Measurements from ENCODE around the gene DIPK1B.
"Not testable (repeated sequence)": the region's sequence is repeated elsewhere in the genome, so short reads cannot be mapped to it uniquely, and the experiment has no call there.

Gene DIPK1B

DNA sequence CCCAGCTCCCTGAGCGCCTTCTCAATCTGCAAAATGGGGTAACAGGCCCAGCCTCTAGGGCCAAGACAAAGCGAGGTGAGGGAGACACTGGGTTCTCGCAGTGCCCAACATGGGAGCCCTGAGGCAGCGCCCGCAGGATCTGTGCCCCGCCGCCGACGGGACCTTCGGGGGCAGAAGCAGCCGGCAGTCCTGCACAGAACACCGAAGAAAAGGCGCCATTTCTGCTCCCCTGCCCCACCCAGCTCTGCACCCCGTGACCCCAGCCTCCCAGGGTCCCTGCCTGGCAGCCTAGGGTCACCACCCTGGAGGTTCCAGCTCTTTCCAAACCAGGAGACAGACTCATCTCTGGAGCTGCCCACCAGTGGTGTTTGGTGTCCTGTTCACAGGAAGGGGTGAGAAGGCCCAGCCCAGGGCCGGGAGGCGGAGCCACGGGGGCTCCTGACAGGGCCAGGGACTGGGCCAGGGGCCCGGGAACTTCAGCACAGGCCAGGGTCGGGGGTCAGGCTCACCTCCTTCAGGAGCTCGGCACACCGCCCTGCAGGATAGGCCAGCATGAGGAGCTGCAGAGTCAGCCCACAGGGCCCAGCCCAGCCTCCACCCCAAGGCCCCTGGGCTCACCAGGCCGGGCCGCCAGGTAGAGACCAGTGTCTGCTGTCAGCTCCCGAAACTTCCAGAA, 42.4 kb downstream of the DIPK1B start:
- DNase-seq: no peak

GRCh38 chr9:136755302-136756133, 43.1 kb downstream of the DIPK1B start:
- DNase-seq: not testable (repeated sequence)

DNA sequence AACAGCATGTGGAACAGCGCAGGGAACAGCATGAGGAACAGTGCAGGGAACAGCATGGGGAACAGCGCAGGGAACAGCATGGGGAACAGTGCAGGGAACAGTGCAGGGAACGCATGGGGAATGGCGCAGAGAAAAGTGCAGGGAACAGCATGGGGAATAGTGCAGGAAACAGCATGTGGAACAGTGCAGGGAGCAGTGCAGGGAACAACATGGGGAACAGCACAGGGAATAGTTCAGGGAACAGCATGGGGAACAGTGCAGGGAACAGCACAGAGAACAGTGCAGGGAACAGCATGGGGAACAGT, 43.7 kb downstream of the DIPK1B start:
- DNase-seq: no peak

- no peak for DNase-seq
Measured at GRCh38 chr9:136756836-136757235, 44.5 kb downstream of the DIPK1B start.

DNA sequence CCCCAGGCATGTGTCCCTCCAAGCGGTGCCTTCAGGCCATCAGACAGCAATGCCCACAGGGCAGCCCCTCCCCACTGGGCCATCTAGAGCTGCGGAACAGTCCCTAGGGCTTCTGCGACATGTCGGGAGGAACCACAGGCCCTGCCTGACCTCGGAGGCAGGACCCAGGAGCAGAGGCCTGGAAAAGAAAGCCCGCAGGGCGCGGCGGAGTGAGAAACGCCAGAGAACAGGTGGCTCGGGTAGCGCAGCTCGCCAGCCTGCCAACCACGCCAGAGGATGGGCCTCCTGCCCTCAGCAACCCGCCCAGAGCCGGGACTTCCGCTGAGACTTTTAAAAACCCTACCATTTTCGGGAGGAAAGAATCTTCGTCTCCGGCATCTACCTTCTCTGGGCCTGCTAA, 45.0 kb downstream of the DIPK1B start:
- DNase-seq: no peak

- no peak for DNase-seq
Measured at GRCh38 chr9:136757751-136758140, 45.4 kb downstream of the DIPK1B start.

- DNase-seq: no peak
Measured at GRCh38 chr9:136759001-136759400, 46.6 kb downstream of the DIPK1B start.

DNA sequence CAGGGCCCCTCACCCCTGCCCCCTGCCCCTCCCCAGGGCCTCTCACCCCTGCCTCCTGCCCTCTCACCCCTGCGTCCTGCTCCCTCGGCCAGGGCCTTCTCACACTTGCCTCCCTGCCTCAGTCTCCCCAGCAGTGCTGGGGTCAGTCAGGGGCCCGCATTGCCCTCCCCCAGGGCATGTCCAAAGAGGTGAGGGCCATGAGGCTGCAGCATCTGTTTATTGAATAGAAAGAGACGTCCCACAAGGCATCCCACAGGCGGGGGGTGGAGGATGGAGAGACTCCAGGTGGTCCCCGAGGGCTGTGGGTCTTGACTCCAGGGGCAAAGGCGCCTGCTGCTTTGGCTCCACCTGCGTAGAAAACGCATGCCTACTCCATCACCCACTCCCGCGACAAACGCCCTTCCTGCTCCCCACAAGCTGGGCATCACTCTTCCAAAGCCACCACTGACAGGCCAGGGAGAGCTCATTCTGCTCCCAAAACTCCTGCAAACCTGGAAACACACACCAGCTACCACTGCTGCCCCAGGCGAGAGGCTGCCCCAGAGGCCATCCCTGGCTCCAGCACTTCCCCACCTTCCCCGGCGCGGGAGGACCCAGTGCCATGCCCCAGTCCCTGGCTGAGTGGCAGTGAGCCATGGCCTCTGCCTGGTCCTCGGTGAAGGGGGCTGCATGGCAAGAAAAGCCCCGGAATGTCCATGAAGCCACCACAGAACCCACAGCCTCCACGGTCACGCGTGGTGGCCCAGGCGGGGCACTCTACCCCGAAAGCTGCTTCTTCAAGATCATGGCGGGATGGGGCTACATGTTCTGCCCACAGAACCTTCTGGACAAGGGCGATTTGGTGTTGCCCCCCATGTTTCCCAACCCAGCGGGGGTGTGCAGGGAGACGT, 47.3 kb downstream of the DIPK1B start:
- no peak for DNase-seq

DNA sequence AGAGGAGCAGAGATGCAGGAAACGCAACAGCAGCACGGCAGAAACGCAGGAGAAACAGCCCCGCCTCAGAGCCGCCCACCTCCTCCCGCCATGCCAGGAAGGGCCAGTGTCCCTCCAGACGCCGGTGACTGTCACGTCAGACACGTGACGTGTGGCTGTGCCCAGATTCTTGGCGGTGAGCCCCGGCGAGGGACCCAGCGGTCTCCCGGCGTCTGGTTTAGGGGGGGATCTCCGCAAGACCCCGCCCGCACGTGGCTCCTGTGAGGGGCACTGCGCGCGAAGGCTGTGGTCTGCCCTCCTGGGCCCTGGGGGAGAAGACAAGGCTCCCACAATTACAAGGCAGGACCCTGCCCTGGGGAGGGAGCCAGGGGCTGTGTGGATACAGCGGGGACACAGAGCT, 48.1 kb downstream of the DIPK1B start:
- no peak for DNase-seq

DNA sequence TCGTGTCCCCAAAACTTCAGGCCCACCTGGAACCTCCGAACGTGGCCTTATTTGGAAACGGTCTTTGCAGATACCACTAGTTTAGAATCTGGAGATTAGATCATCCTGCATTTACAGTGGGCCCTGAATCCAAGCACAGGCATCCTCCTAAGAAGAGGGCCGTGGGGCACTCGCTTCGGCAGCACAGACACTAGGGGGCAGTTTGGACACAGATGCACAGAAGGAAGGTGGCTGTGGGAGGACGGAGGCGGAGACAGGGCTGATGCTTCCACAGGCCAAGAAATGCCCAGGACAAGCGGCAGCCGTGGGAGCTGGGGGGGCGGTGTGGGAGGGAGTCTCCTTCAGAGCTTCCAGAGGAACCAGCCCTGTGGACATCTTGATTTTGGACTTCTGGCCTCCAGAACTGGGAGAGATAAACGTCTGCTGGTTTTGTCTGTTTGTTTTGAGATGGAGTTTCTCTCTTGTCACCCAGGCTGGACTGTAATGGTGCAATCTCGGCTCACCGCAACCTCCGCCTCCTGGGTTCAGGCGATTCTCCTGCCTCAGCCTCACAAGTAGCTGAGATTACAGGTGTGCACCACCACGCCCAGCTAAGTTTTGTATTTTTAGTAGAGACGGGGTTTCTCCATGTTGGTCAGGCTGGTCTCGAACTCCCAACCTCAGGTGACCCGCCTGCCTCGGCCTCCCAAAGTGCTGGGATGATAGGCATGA, 48.6 kb downstream of the DIPK1B start:
- DNase-seq: not testable (repeated sequence)

GRCh38 chr9:136761545-136761981, 49.2 kb downstream of the DIPK1B start:
- no peak for DNase-seq

- DNase-seq: no peak
Measured at GRCh38 chr9:136762221-136762691, 49.9 kb downstream of the DIPK1B start.

DNA sequence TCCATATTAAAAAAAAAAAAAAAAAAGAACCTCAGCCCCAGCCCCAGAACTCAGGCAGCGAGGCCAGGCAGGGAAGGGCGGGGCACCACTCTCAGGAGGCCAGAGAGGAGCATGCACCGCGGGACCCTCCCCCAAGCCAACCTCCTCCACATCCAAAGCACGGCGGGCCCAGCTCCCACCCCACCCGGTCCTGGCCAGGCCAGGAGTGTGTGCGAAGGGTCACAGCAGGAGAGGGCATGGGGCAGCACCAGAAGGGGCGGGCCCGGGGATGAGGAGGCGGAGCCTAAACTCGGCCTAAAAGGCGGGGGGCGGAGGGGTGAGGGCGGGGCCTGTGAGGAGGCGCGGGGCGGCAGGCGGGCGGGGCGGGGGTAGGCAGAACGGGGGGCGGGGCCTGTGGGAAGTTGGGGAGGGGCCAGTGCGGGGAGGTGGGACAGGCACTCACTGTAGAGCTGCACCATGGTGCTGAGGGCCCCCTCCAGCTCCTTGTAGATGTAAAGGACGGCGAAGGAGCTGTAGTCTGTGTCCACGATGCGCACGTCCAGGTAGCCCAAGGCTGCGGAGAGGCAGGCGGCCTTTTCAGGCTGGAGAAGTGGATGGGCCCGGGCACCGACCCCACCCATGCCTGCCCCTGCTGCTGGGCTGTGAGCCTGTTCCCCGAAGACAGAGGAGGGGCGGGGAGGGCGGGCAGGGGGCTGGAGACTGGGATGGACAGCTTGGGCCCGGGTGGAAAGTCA, 50.7 kb downstream of the DIPK1B start:
- DNase-seq: peak in 2 of 5 experiments; percentile 40 to 43

DNA sequence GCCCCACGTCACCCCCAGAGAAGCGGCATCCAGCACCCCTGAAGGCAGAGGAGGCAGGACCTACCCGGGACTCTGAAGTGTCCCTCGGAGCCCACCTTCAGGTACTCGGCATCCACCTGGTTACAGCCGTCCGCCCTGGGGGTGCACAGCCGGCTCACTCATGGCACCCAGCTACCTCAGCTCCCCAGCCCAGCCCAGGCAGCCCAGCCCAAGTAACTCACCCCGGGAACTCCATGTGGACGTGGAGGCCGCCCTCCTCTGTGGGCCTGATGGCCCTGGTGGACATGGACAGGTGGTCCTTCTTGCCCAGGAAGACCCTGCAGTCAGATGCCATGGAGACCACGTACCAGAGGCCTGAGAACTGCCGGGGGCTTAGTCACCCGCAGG, 51.3 kb downstream of the DIPK1B start:
- DNase-seq: no peak

DNA sequence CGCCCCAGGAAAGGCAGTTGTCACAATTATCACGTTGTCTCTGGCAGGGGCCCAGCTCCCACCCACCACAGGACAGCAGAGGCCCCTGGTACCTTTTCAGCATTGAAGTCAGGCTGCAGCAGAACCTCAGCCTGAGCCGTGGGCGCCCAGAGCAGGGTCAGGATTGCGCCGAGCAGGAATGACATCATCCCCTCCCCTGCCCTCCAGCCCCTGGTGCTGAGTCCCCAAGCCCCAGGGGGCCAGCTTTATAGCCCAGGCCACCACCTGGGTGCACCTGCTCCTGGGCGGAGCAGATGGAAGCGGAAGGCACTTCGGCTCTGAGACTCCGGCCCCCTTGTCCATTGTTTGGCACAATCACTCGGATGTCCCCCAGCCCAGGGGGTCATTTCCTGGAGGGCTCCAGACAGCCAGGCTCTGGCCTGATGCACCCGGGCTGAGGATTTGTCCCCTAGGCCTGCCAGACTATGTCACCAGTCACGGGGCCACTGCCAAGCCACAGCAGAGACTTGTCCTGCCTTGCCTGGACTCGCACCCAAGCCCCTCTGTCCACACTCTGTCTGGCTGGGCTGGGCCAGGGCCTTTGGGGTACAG, 52.0 kb downstream of the DIPK1B start, which contains the start of gene LCN15:
TSS of gene LCN15 (minus strand) at position 218 of the 591 bp plus-strand sequence. CDS start at position 188, 30 bp downstream.
- DNase-seq: no peak

- DNase-seq: no peak
Measured at GRCh38 chr9:136765041-136765440, 52.7 kb downstream of the DIPK1B start.

DNA sequence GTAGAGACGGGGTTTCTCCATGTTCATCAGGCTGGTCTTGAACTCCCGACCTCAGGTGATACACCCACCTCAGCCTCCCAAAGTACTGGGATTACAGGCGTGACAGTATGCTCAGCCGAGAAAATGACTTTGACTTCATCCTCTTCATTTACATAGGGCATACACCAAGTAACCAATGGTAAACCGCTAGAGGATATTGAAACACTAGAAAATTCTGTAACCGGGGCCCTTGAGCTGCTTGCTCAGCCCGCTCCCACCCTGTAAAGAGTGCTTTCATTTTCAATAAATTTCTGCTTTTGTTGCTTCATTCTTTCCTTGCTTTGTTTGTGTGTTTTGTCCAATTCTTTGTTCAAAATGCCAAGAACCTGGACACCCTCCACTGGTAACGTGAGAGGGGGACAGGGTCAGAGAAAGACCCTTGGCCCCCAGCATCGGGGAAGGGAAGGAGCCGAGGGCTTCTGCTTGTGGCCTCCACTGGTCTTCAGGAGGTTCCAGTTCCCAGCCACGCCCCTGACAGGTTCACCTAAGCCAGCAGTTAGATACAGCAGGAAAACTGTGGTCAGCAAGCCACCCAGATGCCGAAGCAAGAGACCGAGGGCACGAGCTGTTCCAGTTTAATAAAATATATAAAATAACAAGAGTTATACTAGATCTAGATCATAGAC, 53.5 kb downstream of the DIPK1B start:
- DNase-seq: not testable (repeated sequence)

DNA sequence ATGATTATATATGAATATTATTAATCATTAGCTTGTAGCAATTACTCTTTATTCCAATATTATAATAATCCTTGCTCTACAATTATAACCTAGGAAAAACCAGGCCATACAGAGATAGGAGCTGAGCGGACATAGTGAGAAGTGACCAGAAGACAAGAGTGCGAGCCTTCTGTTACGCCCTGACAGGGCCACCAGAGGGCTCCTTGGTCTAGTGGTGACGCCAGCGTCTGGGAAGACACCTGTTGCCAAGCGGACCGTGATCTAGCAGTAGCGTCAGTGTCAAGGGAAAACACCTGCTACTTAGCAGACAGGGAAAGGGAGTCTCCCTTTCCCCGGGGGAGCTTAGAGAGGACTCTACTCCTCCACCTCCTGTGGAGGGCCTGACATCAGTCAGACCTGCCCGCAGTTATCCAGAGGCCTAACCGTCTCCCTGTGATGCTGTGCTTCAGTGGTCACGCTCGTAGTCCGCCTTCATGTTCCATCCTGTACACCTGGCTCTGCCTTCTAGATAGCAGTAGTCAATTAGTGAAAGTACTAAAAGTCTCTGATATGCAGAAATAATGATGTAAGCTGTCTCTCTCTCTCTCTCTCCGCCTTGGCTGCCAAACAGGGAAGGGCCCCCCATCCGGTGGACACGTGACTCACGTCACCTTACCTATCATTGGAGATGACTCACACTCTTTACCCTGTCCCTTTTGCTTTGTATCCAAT, 54.2 kb downstream of the DIPK1B start:
- DNase-seq: peak in 3 of 5 experiments; percentile 37 to 45 (median 40)

DNA sequence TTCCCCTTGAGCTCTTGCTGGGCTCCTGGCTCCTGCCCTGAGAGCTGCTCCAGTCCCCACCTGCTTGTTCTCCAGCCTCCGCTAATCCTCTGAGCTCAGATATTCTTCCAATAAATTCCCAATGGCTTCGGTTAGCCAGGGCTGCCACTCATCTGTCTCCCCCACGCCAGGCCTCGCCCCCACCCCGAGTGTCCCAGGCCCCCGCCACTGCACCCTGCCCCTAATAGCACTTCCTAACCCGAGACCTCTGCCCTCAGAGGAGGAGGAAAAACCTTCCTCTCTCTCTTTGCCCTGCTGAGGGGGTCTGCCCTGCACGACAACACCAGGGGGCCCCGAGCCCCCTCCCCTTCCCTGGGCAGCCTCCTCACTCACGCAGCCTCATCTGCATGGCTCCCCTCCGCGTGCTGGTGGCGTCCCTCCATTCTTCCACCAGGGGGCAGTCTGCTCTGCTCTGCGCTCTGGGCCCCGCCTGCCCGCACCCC, 57.4 kb downstream of the DIPK1B start:
- DNase-seq: peak in 3 of 5 experiments; percentile 26 to 57 (median 44)
